ENCODE measurements around the gene C2orf66.
A peak's percentile ranks its signal among the peaks of the same experiment; 100 is the strongest.

Gene C2orf66

DNA sequence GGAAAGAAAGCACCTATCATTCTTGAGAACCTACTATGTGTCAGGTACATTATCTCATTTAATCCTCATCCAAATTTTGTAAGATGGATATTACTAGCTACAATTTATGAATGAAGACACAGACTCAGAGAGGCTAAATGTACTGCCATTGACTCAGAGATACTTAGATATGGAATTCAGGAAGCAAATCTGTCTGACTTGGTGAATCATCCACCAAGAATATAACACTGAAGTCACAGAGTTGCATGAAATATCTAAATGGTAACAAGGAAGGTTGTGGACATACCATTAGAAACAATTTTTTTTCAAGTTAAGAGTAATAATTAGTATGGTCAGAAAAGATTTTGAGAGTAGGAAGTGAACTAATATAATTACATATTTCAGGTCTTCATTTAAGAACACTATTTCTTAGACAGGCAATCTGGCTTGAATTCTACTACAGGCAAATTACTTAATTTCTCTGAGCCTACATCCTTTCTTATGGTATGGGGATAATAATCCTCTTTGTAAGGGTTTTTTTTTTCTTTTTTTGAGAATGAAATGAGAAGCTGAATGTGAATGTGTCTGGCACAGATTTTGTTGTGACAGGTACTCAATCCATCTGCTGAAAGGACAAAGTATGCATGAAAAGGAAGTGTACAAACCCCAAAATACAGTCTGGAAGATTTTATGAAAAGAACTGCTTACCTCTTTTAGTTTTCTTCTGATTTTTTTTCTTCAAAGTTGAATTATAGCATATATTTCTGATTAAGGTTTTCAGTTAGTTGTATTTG, 14.8 kb upstream of the C2orf66 start:
- no peaks in the 10 kb centered on the region for H3K27me3 ChIP-seq (ENCODE audit: control insufficient read depth in 1 of 2, insufficient read depth in 2 of 2, low read length in 2 of 2)
- H3K27ac ChIP-seq (ENCODE audit: low read depth, low read length): no peak overlapping the region
- H3K9me3 ChIP-seq (ENCODE audit: low read length): no peaks in the 10 kb centered on the region
- no peaks in the 10 kb centered on the region for H3K4me1 ChIP-seq (ENCODE audit: insufficient read depth, low read length)
- no peak overlapping the region for H3K4me3 ChIP-seq (ENCODE audit: low read depth in 1 of 2, low read length in 2 of 2)
- no peak overlapping the region for H3K9ac ChIP-seq (ENCODE audit: low read length)
- H3K36me3 ChIP-seq (ENCODE audit: insufficient read depth, low read length): no peaks in the 10 kb centered on the region

DNA sequence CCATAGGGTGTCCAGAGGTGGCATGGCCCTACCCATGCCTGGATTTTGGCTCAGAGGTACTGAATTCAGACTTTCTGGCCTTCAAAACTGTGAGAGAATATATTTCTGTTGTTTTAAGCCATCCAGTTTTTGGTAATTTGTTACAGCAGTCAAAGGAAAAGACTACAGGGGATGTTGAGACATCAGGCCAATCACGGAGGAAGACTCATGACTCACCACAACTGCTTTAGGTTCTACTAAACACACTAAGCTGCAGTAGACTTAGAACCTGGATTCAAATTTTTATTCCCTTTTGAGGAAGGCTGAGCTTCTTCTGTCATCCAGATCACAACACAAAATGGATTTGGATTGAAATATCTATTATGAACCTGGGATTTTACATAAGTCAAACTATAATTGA, 12.0 kb upstream of the C2orf66 start:
- Histone ChIP-seq H3K27ac (ENCODE audit: low read depth, low read length) (no peak overlapping the region), H3K4me1 (ENCODE audit: insufficient read depth, low read length) (no peaks in the 10 kb centered on the region), H3K4me3 (ENCODE audit: low read depth in 1 of 2, low read length in 2 of 2) (no peak overlapping the region), H3K36me3 (ENCODE audit: insufficient read depth, low read length) (no peaks in the 10 kb centered on the region), H3K9ac (ENCODE audit: low read length) (no peak overlapping the region), H3K9me3 (ENCODE audit: low read length) (no peaks in the 10 kb centered on the region), H3K27me3 (ENCODE audit: control insufficient read depth in 1 of 2, insufficient read depth in 2 of 2, low read length in 2 of 2) (no peaks in the 10 kb centered on the region)

DNA sequence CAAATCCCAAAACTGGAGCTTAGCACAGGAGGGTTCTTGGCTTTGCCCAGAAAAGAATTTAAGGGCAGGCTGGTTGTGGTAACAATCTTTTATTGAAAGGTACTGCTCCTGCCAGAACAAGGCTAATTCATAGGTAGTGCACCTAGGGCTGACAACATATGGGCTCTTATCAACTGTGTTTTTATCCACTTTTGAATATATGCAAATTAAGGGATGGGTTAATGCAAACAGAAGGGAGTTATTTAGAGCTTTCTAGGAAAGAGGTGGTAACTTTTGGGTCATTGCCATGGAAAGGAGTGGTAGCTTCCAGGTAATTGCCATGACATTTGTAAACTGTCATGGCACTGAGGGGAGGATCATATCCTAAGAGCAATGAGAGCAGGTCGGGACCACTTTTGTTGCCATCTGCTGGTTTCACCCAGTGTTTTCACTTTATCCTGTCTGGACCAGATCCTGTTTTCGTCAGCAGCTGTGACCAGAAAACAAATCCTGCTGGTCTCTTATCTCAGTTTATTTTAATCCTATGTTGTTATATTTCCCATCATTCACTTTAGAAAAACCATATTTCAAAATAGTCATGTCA, 981 bp downstream of the C2orf66 start:
- Histone ChIP-seq H3K9ac (ENCODE audit: low read length) (no peak overlapping the region), H3K4me1 (ENCODE audit: insufficient read depth, low read length) (no peaks in the 10 kb centered on the region), H3K4me3 (ENCODE audit: low read depth in 1 of 2, low read length in 2 of 2) (no peak overlapping the region), H3K27me3 (ENCODE audit: control insufficient read depth in 1 of 2, insufficient read depth in 2 of 2, low read length in 2 of 2) (no peaks in the 10 kb centered on the region), H3K36me3 (ENCODE audit: insufficient read depth, low read length) (no peaks in the 10 kb centered on the region), H3K9me3 (ENCODE audit: low read length) (no peaks in the 10 kb centered on the region), H3K27ac (ENCODE audit: low read depth, low read length) (no peak overlapping the region)

DNA sequence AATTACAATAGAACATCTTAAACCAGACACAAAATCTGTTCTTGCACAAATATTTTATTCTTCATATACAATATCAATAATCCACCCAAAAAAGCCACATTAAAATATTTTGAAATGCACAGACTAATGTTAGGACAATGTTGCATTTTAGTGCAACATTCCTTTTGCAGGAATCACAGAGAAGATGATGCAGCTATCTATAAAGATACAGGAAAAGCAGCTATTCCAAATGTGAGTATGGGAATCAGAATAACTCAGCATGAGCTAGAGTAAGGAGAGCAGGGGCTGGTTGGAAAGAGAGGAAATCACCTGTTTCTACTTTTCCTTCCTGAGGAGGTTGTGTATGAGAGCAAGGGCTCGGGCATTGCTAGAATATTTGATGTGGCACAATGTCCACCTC, 4.8 kb downstream of the C2orf66 start:
- no peak overlapping the region for H3K4me3 ChIP-seq (ENCODE audit: low read depth in 1 of 2, low read length in 2 of 2)
- no peaks in the 10 kb centered on the region for H3K4me1 ChIP-seq (ENCODE audit: insufficient read depth, low read length)
- no peak overlapping the region for H3K9ac ChIP-seq (ENCODE audit: low read length)
- no peaks in the 10 kb centered on the region for H3K36me3 ChIP-seq (ENCODE audit: insufficient read depth, low read length)
- no peaks in the 10 kb centered on the region for H3K27me3 ChIP-seq (ENCODE audit: control insufficient read depth in 1 of 2, insufficient read depth in 2 of 2, low read length in 2 of 2)
- no peak overlapping the region for H3K27ac ChIP-seq (ENCODE audit: low read depth, low read length)
- H3K9me3 ChIP-seq (ENCODE audit: low read length): no peaks in the 10 kb centered on the region

DNA sequence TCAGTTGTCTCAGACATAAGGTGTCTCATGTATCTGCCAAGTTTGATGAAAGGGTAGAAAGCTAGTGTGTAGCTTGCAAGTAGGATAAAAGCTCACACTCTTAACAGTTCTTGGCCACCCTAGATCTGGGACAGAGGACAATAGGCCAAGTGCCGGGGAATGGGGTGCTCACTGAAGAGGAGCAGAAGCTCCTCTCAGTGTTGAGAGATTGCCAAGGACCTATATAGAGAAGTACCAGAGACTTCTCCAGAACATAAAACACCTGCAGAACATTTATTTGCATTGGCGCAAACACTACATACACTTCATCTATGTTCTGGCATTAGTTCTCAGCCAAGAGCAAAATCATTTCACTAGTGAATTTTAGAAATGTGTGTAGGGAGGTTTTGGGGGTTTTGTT, 6.8 kb downstream of the C2orf66 start:
- Histone ChIP-seq H3K4me1 (ENCODE audit: insufficient read depth, low read length) (peaks cover 9% of the 10 kb centered on the region), H3K36me3 (ENCODE audit: insufficient read depth, low read length) (peaks cover 4% of the 10 kb centered on the region), H3K4me3 (ENCODE audit: low read depth in 1 of 2, low read length in 2 of 2) (no peak overlapping the region), H3K27me3 (ENCODE audit: control insufficient read depth in 1 of 2, insufficient read depth in 2 of 2, low read length in 2 of 2) (no peaks in the 10 kb centered on the region), H3K9me3 (ENCODE audit: low read length) (no peaks in the 10 kb centered on the region), H3K27ac (ENCODE audit: low read depth, low read length) (no peak overlapping the region), H3K9ac (ENCODE audit: low read length) (no peak overlapping the region)

DNA sequence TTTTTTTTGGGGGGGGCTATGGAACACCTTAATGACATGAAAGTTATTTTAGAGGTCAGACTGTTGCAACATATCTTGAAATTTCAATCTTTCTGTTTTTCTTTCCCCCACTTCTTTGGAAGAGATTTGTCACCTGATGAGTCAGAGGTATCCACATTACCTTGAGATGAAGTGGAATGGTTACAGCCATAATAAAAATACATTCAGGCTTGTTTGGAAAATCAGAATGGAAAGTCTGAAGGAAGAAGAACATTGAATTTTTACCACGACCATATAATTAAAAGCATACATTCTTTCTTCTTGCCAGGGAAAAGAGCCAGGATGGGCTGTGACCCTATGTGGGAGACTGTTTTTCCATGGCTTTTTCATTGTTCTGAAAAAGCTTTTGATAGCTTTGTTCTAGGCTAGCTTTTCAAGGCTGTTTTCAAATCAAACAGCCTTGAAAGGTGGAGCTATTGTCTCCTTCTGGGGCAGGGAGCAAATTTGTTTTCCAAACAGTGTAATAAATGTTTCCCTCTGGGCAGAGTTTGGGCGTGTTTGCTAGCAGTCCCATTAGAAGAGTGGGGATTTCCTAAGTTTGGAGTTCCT, 7.4 kb downstream of the C2orf66 start:
- Histone ChIP-seq H3K4me3 (ENCODE audit: low read depth in 1 of 2, low read length in 2 of 2) (no peak overlapping the region), H3K27me3 (ENCODE audit: control insufficient read depth in 1 of 2, insufficient read depth in 2 of 2, low read length in 2 of 2) (no peaks in the 10 kb centered on the region), H3K4me1 (ENCODE audit: insufficient read depth, low read length) (peaks cover 15% of the 10 kb centered on the region), H3K27ac (ENCODE audit: low read depth, low read length) (no peak overlapping the region), H3K9me3 (ENCODE audit: low read length) (no peaks in the 10 kb centered on the region), H3K36me3 (ENCODE audit: insufficient read depth, low read length) (peaks cover 10% of the 10 kb centered on the region), H3K9ac (ENCODE audit: low read length) (no peak overlapping the region)

DNA sequence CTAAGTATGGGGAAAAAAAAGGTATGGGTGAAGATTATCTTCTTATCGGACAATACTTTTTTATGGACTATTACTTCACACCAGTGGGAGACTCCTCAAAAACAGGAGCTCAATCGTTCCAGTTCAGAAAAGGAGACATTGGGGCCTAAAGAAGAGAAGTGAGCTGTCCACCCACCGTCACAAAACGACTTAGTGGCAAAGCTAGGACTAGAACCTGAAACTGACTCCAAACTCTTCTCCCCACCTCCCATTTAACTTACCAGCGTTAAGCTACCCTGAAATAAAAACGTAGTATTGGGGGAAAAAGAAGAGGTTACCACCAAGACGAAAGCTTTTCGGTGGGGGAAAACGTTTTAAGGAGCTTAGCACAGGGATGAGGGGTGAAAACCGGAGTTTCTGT, 10.2 kb downstream of the C2orf66 start:
- Histone ChIP-seq H3K27ac (ENCODE audit: low read depth, low read length) (peak overlapping the region; percentile 78), H3K27me3 (ENCODE audit: control insufficient read depth in 1 of 2, insufficient read depth in 2 of 2, low read length in 2 of 2) (no peaks in the 10 kb centered on the region), H3K4me1 (ENCODE audit: insufficient read depth, low read length) (peaks cover 15% of the 10 kb centered on the region), H3K36me3 (ENCODE audit: insufficient read depth, low read length) (peaks cover 19% of the 10 kb centered on the region), H3K9me3 (ENCODE audit: low read length) (no peaks in the 10 kb centered on the region), H3K9ac (ENCODE audit: low read length) (peak overlapping the region; percentile 57), H3K4me3 (ENCODE audit: low read depth in 1 of 2, low read length in 2 of 2) (peak overlapping the region; percentile 82 to 93)

DNA sequence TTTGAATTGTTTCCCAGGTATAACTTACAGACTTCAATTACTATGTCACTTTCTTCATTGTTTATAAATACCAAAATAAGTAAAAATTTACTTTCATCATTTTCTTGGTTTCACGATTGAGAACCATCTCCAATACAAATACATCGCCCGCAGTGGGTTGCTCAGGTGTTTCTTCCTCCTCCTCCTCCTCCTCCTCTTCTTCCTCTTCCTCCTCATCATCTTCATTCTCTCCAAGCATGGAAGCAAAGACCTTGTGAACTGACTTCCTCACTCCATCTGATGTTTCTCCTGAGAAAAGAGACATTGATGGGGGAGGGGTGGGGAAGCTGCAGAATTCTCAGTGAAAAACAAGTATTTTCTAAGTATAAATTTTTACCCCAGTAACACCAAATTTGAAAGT, 16.3 kb downstream of the C2orf66 start:
- Histone ChIP-seq H3K9me3 (ENCODE audit: low read length) (no peaks in the 10 kb centered on the region), H3K4me3 (ENCODE audit: low read depth in 1 of 2, low read length in 2 of 2) (no peak overlapping the region), H3K4me1 (ENCODE audit: insufficient read depth, low read length) (peaks cover 10% of the 10 kb centered on the region), H3K9ac (ENCODE audit: low read length) (no peak overlapping the region), H3K27me3 (ENCODE audit: control insufficient read depth in 1 of 2, insufficient read depth in 2 of 2, low read length in 2 of 2) (no peaks in the 10 kb centered on the region), H3K27ac (ENCODE audit: low read depth, low read length) (no peak overlapping the region), H3K36me3 (ENCODE audit: insufficient read depth, low read length) (peaks cover 55% of the 10 kb centered on the region)

DNA sequence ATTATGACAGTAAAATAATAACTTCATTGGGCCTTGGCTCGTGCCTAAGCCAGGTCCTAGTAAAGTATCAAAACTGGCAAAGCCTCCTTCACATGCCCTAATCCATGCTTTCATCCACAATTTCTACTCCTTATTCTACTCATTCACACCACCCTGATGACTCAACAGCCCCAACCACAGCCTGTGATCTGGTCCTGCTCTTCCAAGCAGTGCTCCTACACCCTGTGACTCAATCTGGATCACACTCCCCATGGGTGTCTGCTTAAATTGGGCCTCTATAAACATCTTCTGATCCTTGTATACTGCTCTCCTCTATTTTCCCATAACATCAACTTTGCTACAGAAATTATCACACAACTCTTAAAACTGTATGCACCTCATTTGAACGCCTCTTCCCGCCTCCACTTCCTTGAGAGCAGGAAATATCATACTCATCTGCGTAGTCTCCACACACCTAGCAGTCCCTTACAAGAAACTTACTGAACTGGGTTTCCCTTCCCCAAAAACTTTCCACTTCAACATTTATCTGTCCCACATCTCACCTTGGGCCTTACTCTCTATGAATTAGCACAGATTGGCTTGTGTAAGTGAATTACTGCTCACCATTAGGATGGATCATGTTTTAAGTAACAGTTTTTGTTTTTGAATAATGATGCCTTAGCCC, 25.6 kb downstream of the C2orf66 start:
- Histone ChIP-seq H3K36me3 (ENCODE audit: insufficient read depth, low read length) (peaks cover 64% of the 10 kb centered on the region), H3K27ac (ENCODE audit: low read depth, low read length) (no peak overlapping the region)

DNA sequence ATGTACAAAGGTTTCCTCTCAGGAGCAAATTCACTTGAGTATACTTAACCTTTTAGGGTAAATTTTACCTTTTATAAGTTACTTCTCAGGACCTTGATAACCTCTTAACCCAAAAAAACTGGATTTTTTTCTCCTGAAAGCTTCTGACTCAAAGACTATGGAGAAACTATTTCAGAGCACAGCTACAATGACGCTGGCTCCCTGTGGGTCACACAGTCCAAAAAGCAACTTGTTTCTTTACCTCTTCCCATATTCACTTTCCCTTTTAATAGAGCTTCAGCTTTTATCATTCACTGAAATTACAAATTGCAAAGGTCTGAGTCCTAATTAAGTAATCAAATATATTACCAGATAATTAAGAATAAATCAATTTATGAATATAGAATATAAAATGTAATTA, 42.1 kb downstream of the C2orf66 start:
- no peak overlapping the region for H3K4me3 ChIP-seq (ENCODE audit: low read depth in 1 of 2, low read length in 2 of 2)
- no peaks in the 10 kb centered on the region for H3K27me3 ChIP-seq (ENCODE audit: control insufficient read depth in 1 of 2, insufficient read depth in 2 of 2, low read length in 2 of 2)
- H3K36me3 ChIP-seq (ENCODE audit: insufficient read depth, low read length): peaks cover 38% of the 10 kb centered on the region
- no peak overlapping the region for H3K9ac ChIP-seq (ENCODE audit: low read length)
- H3K27ac ChIP-seq (ENCODE audit: low read depth, low read length): no peak overlapping the region
- H3K4me1 ChIP-seq (ENCODE audit: insufficient read depth, low read length): no peaks in the 10 kb centered on the region
- no peaks in the 10 kb centered on the region for H3K9me3 ChIP-seq (ENCODE audit: low read length)

More for the DNA sequence above, 25.6 kb downstream of the C2orf66 start:
- Histone ChIP-seq H3K4me3 (ENCODE audit: low read depth in 1 of 2, low read length in 2 of 2) (no peak overlapping the region), H3K9me3 (ENCODE audit: low read length) (no peaks in the 10 kb centered on the region), H3K4me1 (ENCODE audit: insufficient read depth, low read length) (no peaks in the 10 kb centered on the region), H3K9ac (ENCODE audit: low read length) (no peak overlapping the region), H3K27me3 (ENCODE audit: control insufficient read depth in 1 of 2, insufficient read depth in 2 of 2, low read length in 2 of 2) (no peaks in the 10 kb centered on the region)

DNA sequence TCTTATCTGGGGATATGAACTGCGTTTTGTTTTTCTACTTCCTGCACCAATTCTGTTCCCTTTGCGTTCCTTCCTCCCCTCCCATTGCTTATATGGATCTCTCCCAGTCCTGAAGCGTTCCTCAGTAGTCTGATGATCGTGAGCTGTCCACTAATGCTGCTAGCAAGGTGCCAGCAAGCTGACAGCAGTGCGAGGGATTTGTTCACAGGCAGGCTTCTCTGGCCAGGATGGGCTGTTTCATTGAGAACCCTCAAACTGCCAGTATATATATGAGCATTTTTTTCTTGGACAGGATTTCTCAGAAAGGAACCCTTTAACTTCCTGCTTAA, 49.8 kb downstream of the C2orf66 start:
- Histone ChIP-seq H3K4me3 (ENCODE audit: low read depth in 1 of 2, low read length in 2 of 2) (no peak overlapping the region), H3K9me3 (ENCODE audit: low read length) (no peaks in the 10 kb centered on the region), H3K9ac (ENCODE audit: low read length) (no peak overlapping the region), H3K27ac (ENCODE audit: low read depth, low read length) (no peak overlapping the region), H3K4me1 (ENCODE audit: insufficient read depth, low read length) (no peaks in the 10 kb centered on the region), H3K27me3 (ENCODE audit: control insufficient read depth in 1 of 2, insufficient read depth in 2 of 2, low read length in 2 of 2) (no peaks in the 10 kb centered on the region), H3K36me3 (ENCODE audit: insufficient read depth, low read length) (peaks cover 9% of the 10 kb centered on the region)
